ENCODE results near the gene ZNF660. TPM values are rescaled to one million over a fixed set of nuclear protein-coding genes. Genes with fewer than 3 reads are reported as not detected.
A peak's percentile ranks its signal among the peaks of the same experiment; 100 is the strongest.

Gene ZNF660
- total and polyA plus RNA-seq, 9 of the 15 experiments (the other 6 are each of a cell fraction or from before 2014, with no cell fraction given) = 0.06 to 0.65 (median 0.17) TPM

GRCh38 chr3:44648564-44649229 lies 63.9 kb downstream of the ZNF660 start, which contains the start of gene ZNF35 (continued):
- TF ChIP-seq NRF1 (conservative IDR thresholded peaks at IDR 0.05 in 1 of 2, IDR thresholded peaks at IDR 0.05 in 1 of 2) (peak; percentile 8 to 41; a peak in 1 of 4 replicates), KLF6 (CRISPR knock-in tag; IDR thresholded peaks at IDR 0.05; ENCODE audit: borderline replicate concordance) (no peak), TAF7 (tag; IDR thresholded peaks at IDR 0.05) (no peak), CC2D1A (IDR thresholded peaks at IDR 0.05) (no peak; the same call in 1 of the 2 replicates), HES1 (IDR thresholded peaks at IDR 0.05; ENCODE audit: low read depth) (no peak), KAT2B (IDR thresholded peaks at IDR 0.05; ENCODE audit: low read depth, low read length) (no peak), ZNF24 (IDR thresholded peaks at IDR 0.05) (no peak), BACH1 (tag; IDR thresholded peaks at IDR 0.05) (no peak), ZNF668 (CRISPR knock-in tag; IDR thresholded peaks at IDR 0.05) (no peak), ZNF75A (CRISPR knock-in tag; IDR thresholded peaks at IDR 0.05) (no peak), ZBTB8A (IDR thresholded peaks at IDR 0.05; ENCODE audit: partially characterized antibody) (no peak), ZNF76 (CRISPR knock-in tag; IDR thresholded peaks at IDR 0.05; ENCODE audit: borderline replicate concordance) (no peak), MEF2A (IDR thresholded peaks at IDR 0.05; ENCODE audit: control insufficient read depth, low read depth, low read length) (no peak), ELF2 (CRISPR knock-in tag; IDR thresholded peaks at IDR 0.05) (peak; percentile 63; the same call in 1 of the 2 replicates), TEAD4 (IDR thresholded peaks at IDR 0.05; ENCODE audit: low read length) (no peak; the same call in 1 of the 2 replicates), TEAD4 (CRISPR knock-in tag; IDR thresholded peaks at IDR 0.05; ENCODE audit: borderline replicate concordance) (no peak), NFIX (CRISPR knock-in tag; IDR thresholded peaks at IDR 0.05; ENCODE audit: low read depth) (no peak), BCL6 (CRISPR knock-in tag; IDR thresholded peaks at IDR 0.05) (no peak), PCBP1 (IDR thresholded peaks at IDR 0.05; ENCODE audit: low read depth, low read length, poor library complexity, severe bottlenecking) (no peak), ZKSCAN1 (IDR thresholded peaks at IDR 0.05; ENCODE audit: low read depth, low read length) (no peak), HDAC2 (IDR thresholded peaks at IDR 0.05) (peak; percentile 51; the same call in 1 of the 2 replicates), ZBTB9 (CRISPR knock-in tag; IDR thresholded peaks at IDR 0.05) (0 out of 2 replicates have a peak, but pooled peaks have one; percentile 61)
- TF ChIP-seq, protein P1, sequence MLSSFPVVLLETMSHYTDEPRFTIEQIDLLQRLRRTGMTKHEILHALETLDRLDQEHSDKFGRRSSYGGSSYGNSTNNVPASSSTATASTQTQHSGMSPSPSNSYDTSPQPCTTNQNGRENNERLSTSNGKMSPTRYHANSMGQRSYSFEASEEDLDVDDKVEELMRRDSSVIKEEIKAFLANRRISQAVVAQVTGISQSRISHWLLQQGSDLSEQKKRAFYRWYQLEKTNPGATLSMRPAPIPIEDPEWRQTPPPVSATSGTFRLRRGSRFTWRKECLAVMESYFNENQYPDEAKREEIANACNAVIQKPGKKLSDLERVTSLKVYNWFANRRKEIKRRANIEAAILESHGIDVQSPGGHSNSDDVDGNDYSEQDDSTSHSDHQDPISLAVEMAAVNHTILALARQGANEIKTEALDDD (IDR thresholded peaks at IDR 0.05) = no peak
- TF ChIP-seq, protein P2, sequence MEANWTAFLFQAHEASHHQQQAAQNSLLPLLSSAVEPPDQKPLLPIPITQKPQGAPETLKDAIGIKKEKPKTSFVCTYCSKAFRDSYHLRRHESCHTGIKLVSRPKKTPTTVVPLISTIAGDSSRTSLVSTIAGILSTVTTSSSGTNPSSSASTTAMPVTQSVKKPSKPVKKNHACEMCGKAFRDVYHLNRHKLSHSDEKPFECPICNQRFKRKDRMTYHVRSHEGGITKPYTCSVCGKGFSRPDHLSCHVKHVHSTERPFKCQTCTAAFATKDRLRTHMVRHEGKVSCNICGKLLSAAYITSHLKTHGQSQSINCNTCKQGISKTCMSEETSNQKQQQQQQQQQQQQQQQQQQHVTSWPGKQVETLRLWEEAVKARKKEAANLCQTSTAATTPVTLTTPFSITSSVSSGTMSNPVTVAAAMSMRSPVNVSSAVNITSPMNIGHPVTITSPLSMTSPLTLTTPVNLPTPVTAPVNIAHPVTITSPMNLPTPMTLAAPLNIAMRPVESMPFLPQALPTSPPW (CRISPR knock-in tag; IDR thresholded peaks at IDR 0.05) = peak; percentile 33; the same call in 1 of the 2 replicates
- TF ChIP-seq, protein P3, sequence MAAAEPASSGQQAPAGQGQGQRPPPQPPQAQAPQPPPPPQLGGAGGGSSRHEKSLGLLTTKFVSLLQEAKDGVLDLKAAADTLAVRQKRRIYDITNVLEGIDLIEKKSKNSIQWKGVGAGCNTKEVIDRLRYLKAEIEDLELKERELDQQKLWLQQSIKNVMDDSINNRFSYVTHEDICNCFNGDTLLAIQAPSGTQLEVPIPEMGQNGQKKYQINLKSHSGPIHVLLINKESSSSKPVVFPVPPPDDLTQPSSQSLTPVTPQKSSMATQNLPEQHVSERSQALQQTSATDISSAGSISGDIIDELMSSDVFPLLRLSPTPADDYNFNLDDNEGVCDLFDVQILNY (CRISPR knock-in tag; IDR thresholded peaks at IDR 0.05) = 0 out of 2 replicates have a peak, but pooled peaks have one; percentile 62
